ENCODE data around the gene RALGDS. TPM values are rescaled to one million over a fixed set of nuclear protein-coding genes. Genes with fewer than 3 reads are reported as not detected.

The RALGDS gene
- total and polyA plus RNA-seq, 9 of the 15 experiments (the other 6 are each of a cell fraction or from before 2014, with no cell fraction given) = 0.75 to 43.3 (median 27.1) TPM

DNA sequence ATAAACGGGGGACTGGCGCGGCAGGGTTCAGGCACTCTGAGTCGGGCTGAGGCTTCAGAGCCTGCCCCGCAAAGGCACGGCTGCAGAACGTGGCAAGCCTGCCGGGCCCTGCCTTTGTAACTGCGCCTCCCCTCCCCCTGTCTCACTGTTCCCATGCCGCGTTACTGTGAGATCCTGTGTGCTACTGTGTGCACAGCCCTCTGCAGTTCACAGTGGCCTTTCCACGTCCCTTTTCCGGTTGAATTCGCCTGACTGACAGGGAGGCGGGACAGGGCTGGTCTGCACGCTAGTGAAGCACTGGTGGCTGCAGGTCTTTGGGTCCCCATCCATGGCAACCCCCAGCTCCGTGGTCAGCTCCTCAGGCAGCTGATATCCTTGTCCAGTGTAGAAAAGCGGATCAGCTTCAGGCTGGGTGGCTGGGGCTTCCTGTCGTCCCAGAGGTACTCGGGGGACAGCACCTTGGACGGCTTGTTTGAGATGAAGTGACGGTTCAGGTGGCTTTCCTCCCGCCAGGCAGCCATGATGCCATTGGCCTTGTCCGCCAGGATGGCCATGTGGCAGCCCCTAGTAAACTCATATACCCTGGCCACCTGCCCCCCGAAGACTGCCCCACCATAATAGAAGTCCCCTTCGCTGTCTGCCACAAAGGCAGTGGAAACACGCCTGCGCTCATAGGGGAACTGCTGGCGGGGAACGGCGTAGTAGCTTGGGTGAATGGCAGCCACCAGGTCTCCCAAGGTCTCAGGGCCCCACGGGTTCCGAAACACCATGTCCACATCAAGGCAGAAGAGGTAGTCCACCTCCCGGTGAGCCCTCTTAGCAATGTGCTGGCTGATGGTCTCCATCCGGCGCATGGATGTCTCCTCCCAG lies 32.4 kb upstream of the RALGDS start:
- peak overlapping the region in 1 of 2 experiments; percentile 3; a peak in 2 of 4 replicates for H3K9ac ChIP-seq (ENCODE audit: insufficient read depth in 1 of 2, low read depth in 2 of 2, low read length in 2 of 2)
- BruUV-seq (replicated peaks) = no TSS peak
- ATAC-seq = no peak
- in situ Hi-C loops (cut with MboI) (no loop called here), intact Hi-C loops (cut with micrococcal nuclease) (no loop called here)
- peaks cover 4% of the 10 kb centered on the region; the same call in 1 of the 2 replicates for H4K20me1 ChIP-seq (replicated peaks; ENCODE audit: control insufficient read depth, insufficient read depth, low read length)
- no peaks in the 10 kb centered on the region for H3K27me3 ChIP-seq (ENCODE audit: control insufficient read depth in 2 of 2, insufficient read depth in 2 of 2, low read length in 2 of 2)
- 75% methylated on average over 35 of the region's 36 CpGs for WGBS (ENCODE audit: insufficient coverage, low coverage, missing lambda C conversion rate)
- ChIA-PET CTCF (ENCODE audit: low intra/inter-chr PET ratio) (no interaction called here), POLR2A (interaction anchor here (0.8 to 1.0 kb wide), 3 partner anchors 23 to 213 kb away, joined by 3 to 6 read pairs (median 3); no protein-coding TSS in a partner anchor)
- H3K79me2 ChIP-seq (ENCODE audit: control insufficient read depth, insufficient read depth, low read length) = peaks cover 3% of the 10 kb centered on the region
- H2AFZ ChIP-seq (ENCODE audit: low read depth, low read length) = no peak overlapping the region
- FAIRE-seq = no peak
- H3K36me3 ChIP-seq (ENCODE audit: control insufficient read depth, insufficient read depth, low read length) = peaks cover 29% of the 10 kb centered on the region; the same call in 2 of the 3 replicates
- peaks cover 3 to 41% of the 10 kb centered on the region in 2 experiments; a peak in 3 of 5 replicates for H3K4me1 ChIP-seq (replicated peaks in 1 of 2; ENCODE audit: control insufficient read depth in 2 of 2, insufficient read depth in 2 of 2, low read length in 2 of 2)
- H3K27ac ChIP-seq (ENCODE audit: extremely low read depth, low read depth, low read length) = no peak overlapping the region
- no peak overlapping the region for H3K4me3 ChIP-seq
- no peaks in the 10 kb centered on the region for H3K9me3 ChIP-seq (replicated peaks; ENCODE audit: control insufficient read depth, insufficient read depth, low read depth, low read length)
- no peak overlapping the region for H3K4me2 ChIP-seq (ENCODE audit: insufficient read depth, low read length)
- H3K9me1 ChIP-seq (ENCODE audit: control insufficient read depth, insufficient read depth, low read length) = no peaks in the 10 kb centered on the region
- no peak for DNase-seq (ENCODE audit: extremely low read depth in 1 of 4, low spot score in 3 of 4)
- TF ChIP-seq NCOA4 (IDR thresholded peaks at IDR 0.05; ENCODE audit: partially characterized antibody) (no peak), FIP1L1 (IDR thresholded peaks at IDR 0.05; ENCODE audit: low read depth, low read length, poor library complexity, severe bottlenecking) (no peak), GATA2 (CRISPR knock-in tag; IDR thresholded peaks at IDR 0.05) (no peak), MTA3 (IDR thresholded peaks at IDR 0.05; ENCODE audit: borderline replicate concordance) (no peak), ZNF764 (CRISPR knock-in tag; IDR thresholded peaks at IDR 0.05; ENCODE audit: low read depth) (no peak), SP1 (CRISPR knock-in tag; IDR thresholded peaks at IDR 0.05) (0 out of 2 replicates have a peak, but pooled peaks have one; percentile 24), MYNN (IDR thresholded peaks at IDR 0.05) (peak; percentile 99), MYNN (CRISPR knock-in tag; IDR thresholded peaks at IDR 0.05) (peak; percentile 81), POLR2G (IDR thresholded peaks at IDR 0.05; ENCODE audit: low read depth, low read length) (peak; percentile 31; the same call in 1 of the 2 replicates), KAT2B (IDR thresholded peaks at IDR 0.05; ENCODE audit: low read depth, low read length) (no peak)
- TF ChIP-seq, protein P1, sequence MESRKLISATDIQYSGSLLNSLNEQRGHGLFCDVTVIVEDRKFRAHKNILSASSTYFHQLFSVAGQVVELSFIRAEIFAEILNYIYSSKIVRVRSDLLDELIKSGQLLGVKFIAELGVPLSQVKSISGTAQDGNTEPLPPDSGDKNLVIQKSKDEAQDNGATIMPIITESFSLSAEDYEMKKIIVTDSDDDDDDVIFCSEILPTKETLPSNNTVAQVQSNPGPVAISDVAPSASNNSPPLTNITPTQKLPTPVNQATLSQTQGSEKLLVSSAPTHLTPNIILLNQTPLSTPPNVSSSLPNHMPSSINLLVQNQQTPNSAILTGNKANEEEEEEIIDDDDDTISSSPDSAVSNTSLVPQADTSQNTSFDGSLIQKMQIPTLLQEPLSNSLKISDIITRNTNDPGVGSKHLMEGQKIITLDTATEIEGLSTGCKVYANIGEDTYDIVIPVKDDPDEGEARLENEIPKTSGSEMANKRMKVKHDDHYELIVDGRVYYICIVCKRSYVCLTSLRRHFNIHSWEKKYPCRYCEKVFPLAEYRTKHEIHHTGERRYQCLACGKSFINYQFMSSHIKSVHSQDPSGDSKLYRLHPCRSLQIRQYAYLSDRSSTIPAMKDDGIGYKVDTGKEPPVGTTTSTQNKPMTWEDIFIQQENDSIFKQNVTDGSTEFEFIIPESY (CRISPR knock-in tag; IDR thresholded peaks at IDR 0.05) = peak; percentile 77
- TF ChIP-seq, protein P2, sequence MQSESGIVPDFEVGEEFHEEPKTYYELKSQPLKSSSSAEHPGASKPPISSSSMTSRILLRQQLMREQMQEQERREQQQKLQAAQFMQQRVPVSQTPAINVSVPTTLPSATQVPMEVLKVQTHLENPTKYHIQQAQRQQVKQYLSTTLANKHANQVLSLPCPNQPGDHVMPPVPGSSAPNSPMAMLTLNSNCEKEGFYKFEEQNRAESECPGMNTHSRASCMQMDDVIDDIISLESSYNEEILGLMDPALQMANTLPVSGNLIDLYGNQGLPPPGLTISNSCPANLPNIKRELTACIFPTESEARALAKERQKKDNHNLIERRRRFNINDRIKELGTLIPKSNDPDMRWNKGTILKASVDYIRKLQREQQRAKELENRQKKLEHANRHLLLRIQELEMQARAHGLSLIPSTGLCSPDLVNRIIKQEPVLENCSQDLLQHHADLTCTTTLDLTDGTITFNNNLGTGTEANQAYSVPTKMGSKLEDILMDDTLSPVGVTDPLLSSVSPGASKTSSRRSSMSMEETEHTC (IDR thresholded peaks at IDR 0.05) = no peak
- TF ChIP-seq, protein P3, sequence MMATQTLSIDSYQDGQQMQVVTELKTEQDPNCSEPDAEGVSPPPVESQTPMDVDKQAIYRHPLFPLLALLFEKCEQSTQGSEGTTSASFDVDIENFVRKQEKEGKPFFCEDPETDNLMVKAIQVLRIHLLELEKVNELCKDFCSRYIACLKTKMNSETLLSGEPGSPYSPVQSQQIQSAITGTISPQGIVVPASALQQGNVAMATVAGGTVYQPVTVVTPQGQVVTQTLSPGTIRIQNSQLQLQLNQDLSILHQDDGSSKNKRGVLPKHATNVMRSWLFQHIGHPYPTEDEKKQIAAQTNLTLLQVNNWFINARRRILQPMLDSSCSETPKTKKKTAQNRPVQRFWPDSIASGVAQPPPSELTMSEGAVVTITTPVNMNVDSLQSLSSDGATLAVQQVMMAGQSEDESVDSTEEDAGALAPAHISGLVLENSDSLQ (IDR thresholded peaks at IDR 0.05) = peak; percentile 82
- TF ChIP-seq, protein P4, sequence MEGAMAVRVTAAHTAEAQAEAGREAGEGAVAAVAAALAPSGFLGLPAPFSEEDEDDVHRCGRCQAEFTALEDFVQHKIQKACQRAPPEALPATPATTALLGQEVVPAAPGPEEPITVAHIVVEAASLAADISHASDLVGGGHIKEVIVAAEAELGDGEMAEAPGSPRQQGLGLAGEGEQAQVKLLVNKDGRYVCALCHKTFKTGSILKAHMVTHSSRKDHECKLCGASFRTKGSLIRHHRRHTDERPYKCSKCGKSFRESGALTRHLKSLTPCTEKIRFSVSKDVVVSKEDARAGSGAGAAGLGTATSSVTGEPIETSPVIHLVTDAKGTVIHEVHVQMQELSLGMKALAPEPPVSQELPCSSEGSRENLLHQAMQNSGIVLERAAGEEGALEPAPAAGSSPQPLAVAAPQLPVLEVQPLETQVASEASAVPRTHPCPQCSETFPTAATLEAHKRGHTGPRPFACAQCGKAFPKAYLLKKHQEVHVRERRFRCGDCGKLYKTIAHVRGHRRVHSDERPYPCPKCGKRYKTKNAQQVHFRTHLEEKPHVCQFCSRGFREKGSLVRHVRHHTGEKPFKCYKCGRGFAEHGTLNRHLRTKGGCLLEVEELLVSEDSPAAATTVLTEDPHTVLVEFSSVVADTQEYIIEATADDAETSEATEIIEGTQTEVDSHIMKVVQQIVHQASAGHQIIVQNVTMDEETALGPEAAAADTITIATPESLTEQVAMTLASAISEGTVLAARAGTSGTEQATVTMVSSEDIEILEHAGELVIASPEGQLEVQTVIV (CRISPR knock-in tag; IDR thresholded peaks at IDR 0.05; ENCODE audit: borderline replicate concordance) = no peak
